Measurements from ENCODE around the gene PDE4A.
A peak's percentile ranks its signal among the peaks of the same experiment; 100 is the strongest.
"Not testable (repeated sequence)": the region's sequence is repeated elsewhere in the genome, so short reads cannot be mapped to it uniquely, and the experiment has no call there.

PDE4A gene

GRCh38 chr19:10420444-10421239, at the start of gene PDE4A:
TSS of gene PDE4A (plus strand) at chr19:10420538. CDS start at chr19:10420765, 227 bp downstream.
- peak; percentile 78 for DNase-seq

- DNase-seq: no peak
Observed at GRCh38 chr19:10372690-10373089, 47.6 kb upstream of the PDE4A start.

- no peak for DNase-seq
Observed at GRCh38 chr19:10374931-10375330, 45.4 kb upstream of the PDE4A start.

GRCh38 chr19:10377140-10377640, 43.1 kb upstream of the PDE4A start:
- DNase-seq: not testable (repeated sequence)

GRCh38 chr19:10378124-10378523, 42.2 kb upstream of the PDE4A start:
- no peak for DNase-seq

GRCh38 chr19:10379880-10380312, 40.4 kb upstream of the PDE4A start:
- peak; percentile 62 for DNase-seq

- peak; percentile 98 for DNase-seq
Observed at GRCh38 chr19:10380313-10381102, 39.8 kb upstream of the PDE4A start, which contains the start of gene TYK2. TSS of gene TYK2 (minus strand) at chr19:10380572. CDS start at chr19:10378406, 2,166 bp downstream.

- DNase-seq: not testable (repeated sequence)
Observed at GRCh38 chr19:10383223-10383499, 37.2 kb upstream of the PDE4A start.

GRCh38 chr19:10384580-10384979, 35.8 kb upstream of the PDE4A start:
- no peak for DNase-seq

GRCh38 chr19:10388957-10389356, 31.4 kb upstream of the PDE4A start:
- DNase-seq: peak; percentile 82

GRCh38 chr19:10389863-10390262, 30.5 kb upstream of the PDE4A start:
- peak; percentile 15 for DNase-seq

GRCh38 chr19:10390652-10391286, 29.6 kb upstream of the PDE4A start:
- DNase-seq: peak; percentile 77

- no peak for DNase-seq
Observed at GRCh38 chr19:10392120-10392519, 28.2 kb upstream of the PDE4A start.

- no peak for DNase-seq
Observed at GRCh38 chr19:10393137-10393536, 27.2 kb upstream of the PDE4A start.

- DNase-seq: peak; percentile 34
Observed at GRCh38 chr19:10395003-10395402, 25.3 kb upstream of the PDE4A start.

- no peak for DNase-seq
Observed at GRCh38 chr19:10395436-10395835, 24.9 kb upstream of the PDE4A start.

- DNase-seq: no peak
Observed at GRCh38 chr19:10395917-10396316, 24.4 kb upstream of the PDE4A start.

GRCh38 chr19:10398819-10399218, 21.5 kb upstream of the PDE4A start:
- no peak for DNase-seq

- not testable (repeated sequence) for DNase-seq
Observed at GRCh38 chr19:10399340-10399739, 21.0 kb upstream of the PDE4A start.

- DNase-seq: no peak
Observed at GRCh38 chr19:10399878-10400277, 20.5 kb upstream of the PDE4A start.

GRCh38 chr19:10402441-10403038, 17.8 kb upstream of the PDE4A start:
- DNase-seq: peak; percentile 49

GRCh38 chr19:10403137-10404021, 17.0 kb upstream of the PDE4A start, which contains the start of gene CDC37:
TSS of gene CDC37 (minus strand) at chr19:10403542. CDS start at chr19:10403479, 63 bp downstream.
- DNase-seq: peak; percentile 96

All from DMS53 (cell line).